GM23248 (cell line): ENCODE results near the gene LRP5. TPM values are rescaled to one million over a fixed set of nuclear protein-coding genes. Genes with fewer than 3 reads are reported as not detected.

Experiments
- DNase-seq: peaks from one replicate; pipeline ENCODE4 v3.0.0-alpha.2; 2015
- H2AFZ ChIP-seq: fragments of 200-600 bp; sonication (generic); 2 replicates; pipeline ENCODE4 v1.6.1; 2016; ENCODE audit warnings: antibody characterized with exemption
- H3F3A ChIP-seq: fragments of 200-600 bp; sonication (generic); 2 replicates; pipeline ENCODE4 v1.6.1; 2016; ENCODE audit warnings: mild to moderate bottlenecking, antibody characterized with exemption, mixed run types; ENCODE audit not compliant: insufficient read depth
- H3K27ac ChIP-seq: fragments of 200-600 bp; sonication (generic); 2 replicates; pipeline ENCODE4 v1.5.1; 2016; ENCODE audit warnings: mild to moderate bottlenecking
- H3K27me3 ChIP-seq: fragments of 200-600 bp; sonication (generic); replicated peaks from 2 replicates; pipeline ENCODE4 v1.6.1; 2016; ENCODE audit warnings: mild to moderate bottlenecking; ENCODE audit not compliant: insufficient read depth
- H3K36me3 ChIP-seq: fragments of 200-600 bp; sonication (generic); 2 replicates; pipeline ENCODE4 v1.6.1; 2016; ENCODE audit warnings: low read depth, mild to moderate bottlenecking
- H3K4me1 ChIP-seq: fragments of 200-600 bp; sonication (generic); 2 replicates; pipeline ENCODE4 v1.6.1; 2016; ENCODE audit warnings: mild to moderate bottlenecking; ENCODE audit not compliant: insufficient read depth
- H3K4me2 ChIP-seq: fragments of 200-600 bp; sonication (generic); one replicate; pipeline ENCODE4 v1.6.1; 2016; ENCODE audit warnings: mild to moderate bottlenecking; ENCODE audit not compliant: unreplicated experiment
- H3K4me3 ChIP-seq: fragments of 200-600 bp; sonication (generic); 2 replicates; pipeline ENCODE4 v1.5.1; 2016; ENCODE audit warnings: mild to moderate bottlenecking
- H3K79me2 ChIP-seq: fragments of 200-600 bp; sonication (generic); 2 replicates; pipeline ENCODE4 v1.6.1; 2016; ENCODE audit warnings: mild to moderate bottlenecking; ENCODE audit not compliant: insufficient read depth
- H3K9ac ChIP-seq: fragments of 200-600 bp; sonication (generic); 2 replicates; pipeline ENCODE4 v1.6.1; 2016; ENCODE audit warnings: mild to moderate bottlenecking
- H3K9me2 ChIP-seq: fragments of 200-600 bp; sonication (generic); 2 replicates; pipeline ENCODE4 v1.6.1; 2016; ENCODE audit warnings: mixed run types, mild to moderate bottlenecking, moderate library complexity; ENCODE audit not compliant: insufficient read depth
- H3K9me3 ChIP-seq: fragments of 200-600 bp; sonication (generic); one replicate; pipeline ENCODE4 v1.6.1; 2017; ENCODE audit warnings: low read depth
- H4K20me1 ChIP-seq: fragments of 200-600 bp; sonication (generic); 2 replicates; pipeline ENCODE4 v1.6.0; 2016; ENCODE audit not compliant: insufficient read depth
- EZH2 ChIP-seq: fragments of 200-600 bp; sonication (generic); IDR thresholded peaks from 2 replicates; pipeline ENCODE4 v1.6.1; 2018; ENCODE audit warnings: antibody characterized with exemption, mild to moderate bottlenecking; ENCODE audit not compliant: insufficient read depth, poor library complexity, severe bottlenecking
- EZH2phosphoT487 ChIP-seq: fragments of 200-600 bp; sonication (generic); IDR thresholded peaks from 2 replicates; pipeline ENCODE4 v1.6.1; 2018; ENCODE audit warnings: antibody characterized with exemption, moderate library complexity, mild to moderate bottlenecking, low read depth; ENCODE audit not compliant: insufficient read depth
- WGBS, 2 experiments: methylation state at CpG; one replicate each; pipeline ENCODE4 v1.1.6; 2015 to 2017; ENCODE audit warnings: low lambda C conversion rate in 2 of 2, low coverage in 1 of 2; ENCODE audit errors: missing lambda C conversion rate in 2 of 2; 5-methylcytosine and 5-hydroxymethylcytosine counted together
- in situ Hi-C: fragments of 300-500 bp; cut with MboI; formaldehyde crosslinking; loops from 2 replicates; pipeline ENCODE4 v1.15.0; 2020
- polyA plus RNA-seq: library from polyadenylated mRNA; unstranded; fragments of >200 nt; fragmentation: Nextera tagmentation; extraction: Ambion mirVana; gene quantifications from 2 replicates; pipeline ENCODE4 v1.2.1, GENCODE V29; 2016
- total RNA-seq: library from RNA; depleted of rRNA; stranded (reverse); fragments of >200 nt; shearing (Covaris generic); gene quantifications from 2 replicates; pipeline ENCODE4 v1.2.3, GENCODE V29; 2014

The LRP5 gene
- total and polyA plus RNA-seq, 2 experiments from 2014 or later, result 3.0 TPM

GRCh38 chr11:68353118-68353517 lies 40.7 kb downstream of the LRP5 start:
- no peak overlapping the region for H3K9ac ChIP-seq
- no peaks in the 10 kb centered on the region for H3K36me3 ChIP-seq
- no peaks in the 10 kb centered on the region for H3K9me3 ChIP-seq
- H3K79me2 ChIP-seq, result no peaks in the 10 kb centered on the region
- H3F3A ChIP-seq, result 0 out of 2 replicates have a peak, but pooled peaks cover 10% of the 10 kb centered on the region
- no peaks in the 10 kb centered on the region for H3K27me3 ChIP-seq
- TF ChIP-seq EZH2 (no peak), EZH2phosphoT487 (no peak)
- no peak for DNase-seq
- H3K4me1 ChIP-seq, result peaks cover 14% of the 10 kb centered on the region
- WGBS, 2 experiments, result 97 to 99% methylated on average over 7 of the region's 7 CpGs
- H3K4me2 ChIP-seq, result no peak overlapping the region
- no peaks in the 10 kb centered on the region for H3K9me2 ChIP-seq
- H3K27ac ChIP-seq, result no peak overlapping the region
- in situ Hi-C loops, result no loop called here
- no peak overlapping the region for H3K4me3 ChIP-seq
- H4K20me1 ChIP-seq, result no peaks in the 10 kb centered on the region
- H2AFZ ChIP-seq, result no peak overlapping the region

DNA sequence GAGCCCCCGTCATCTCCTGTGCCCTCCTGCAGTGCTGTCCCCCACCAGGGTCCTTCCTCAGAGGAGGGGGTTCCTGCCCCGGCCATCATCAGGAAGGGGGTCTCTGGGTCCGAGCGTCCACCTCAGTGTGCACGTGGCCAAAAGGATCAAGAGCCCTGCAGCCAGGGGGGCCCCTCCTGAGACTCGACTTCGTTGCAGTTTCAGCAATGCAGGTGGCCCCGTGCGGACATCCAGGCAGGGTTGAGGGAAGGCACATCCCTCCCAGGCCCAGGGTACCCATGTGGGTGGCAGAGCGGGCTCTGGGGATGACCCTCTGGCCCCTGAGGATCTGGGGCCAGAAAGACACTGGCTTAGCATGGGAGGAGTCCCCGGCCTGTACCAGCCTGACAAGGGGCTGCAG lies 41.3 kb downstream of the LRP5 start:
- Histone ChIP-seq H3K4me2 (peak overlapping the region; percentile 77), H4K20me1 (no peaks in the 10 kb centered on the region), H3K9me2 (no peaks in the 10 kb centered on the region), H3K27me3 (no peaks in the 10 kb centered on the region), H3F3A (0 out of 2 replicates have a peak, but pooled peaks cover 10% of the 10 kb centered on the region), H3K36me3 (no peaks in the 10 kb centered on the region), H3K9me3 (no peaks in the 10 kb centered on the region), H3K4me3 (no peak overlapping the region; the same call in 1 of the 2 replicates), H3K79me2 (no peaks in the 10 kb centered on the region), H2AFZ (peak overlapping the region; percentile 75), H3K27ac (peak overlapping the region; percentile 82), H3K9ac (peak overlapping the region; percentile 60), H3K4me1 (peaks cover 14% of the 10 kb centered on the region)
- WGBS, 2 experiments, result 89 to 94% methylated on average over 11 of the region's 11 CpGs
- no peak for DNase-seq
- TF ChIP-seq EZH2phosphoT487 (no peak), EZH2 (no peak)
- in situ Hi-C loops, result no loop called here

DNA sequence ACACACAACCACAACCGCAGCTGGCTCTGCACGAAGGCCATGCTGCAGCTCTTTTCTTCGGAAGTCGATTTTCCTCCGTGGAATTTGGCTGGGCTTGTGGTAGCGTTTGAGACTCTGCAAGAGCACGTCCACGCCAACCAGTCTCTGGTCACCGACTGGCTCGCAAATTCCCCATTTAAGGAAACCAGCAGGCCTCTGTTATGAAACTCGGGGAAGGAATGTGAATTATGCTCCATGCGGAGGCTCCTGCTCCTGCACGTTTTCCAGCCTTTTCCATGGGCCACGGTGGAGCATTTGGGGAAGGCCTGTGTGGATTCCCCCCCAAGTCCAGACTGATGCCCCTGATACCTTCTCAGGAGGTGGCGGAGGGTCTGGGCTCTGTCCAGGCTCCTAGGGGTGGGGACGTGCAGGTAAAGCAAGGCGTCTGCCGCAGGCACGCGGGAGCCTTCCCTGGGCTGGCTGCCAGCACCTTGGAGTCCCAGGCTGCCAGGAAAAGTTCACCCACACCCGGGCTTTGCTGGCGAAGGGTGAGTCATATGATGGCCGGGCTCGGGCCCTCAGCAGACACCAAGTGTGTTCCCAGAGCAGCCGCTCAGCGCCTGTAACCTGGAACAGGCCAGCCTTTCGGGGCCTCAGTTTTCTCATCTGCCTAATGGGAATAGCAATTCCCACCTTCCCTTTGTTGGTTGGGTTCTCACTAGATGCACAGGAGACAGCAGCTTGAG lies 41.9 kb downstream of the LRP5 start:
- Histone ChIP-seq H3K9me2 (no peaks in the 10 kb centered on the region), H3K4me1 (peaks cover 14% of the 10 kb centered on the region), H3K9me3 (no peaks in the 10 kb centered on the region), H3F3A (0 out of 2 replicates have a peak, but pooled peaks cover 10% of the 10 kb centered on the region), H3K36me3 (no peaks in the 10 kb centered on the region), H3K4me2 (peak overlapping the region; percentile 77), H3K9ac (peak overlapping the region; percentile 60), H2AFZ (peak overlapping the region; percentile 75), H3K79me2 (no peaks in the 10 kb centered on the region), H4K20me1 (no peaks in the 10 kb centered on the region), H3K27me3 (no peaks in the 10 kb centered on the region), H3K4me3 (no peak overlapping the region; the same call in 1 of the 2 replicates), H3K27ac (peak overlapping the region; percentile 82)
- 2 to 4% methylated on average over 27 of the region's 27 CpGs for whole genome bisulfite sequencing, 2 experiments
- in situ Hi-C loops, result no loop called here
- peak; percentile 97 for DNase-seq
- TF ChIP-seq EZH2 (no peak), EZH2phosphoT487 (no peak)

- TF ChIP-seq EZH2, result no peak
- TF ChIP-seq EZH2phosphoT487, result no peak
- H3K4me2 ChIP-seq, result no peak overlapping the region
- H3K36me3 ChIP-seq, result no peaks in the 10 kb centered on the region
- H3K79me2 ChIP-seq, result no peaks in the 10 kb centered on the region
- no peaks in the 10 kb centered on the region for H3K27me3 ChIP-seq
- no peaks in the 10 kb centered on the region for H3K9me3 ChIP-seq
- H2AFZ ChIP-seq, result no peak overlapping the region
- 85 to 92% methylated on average over 7 of the region's 7 CpGs for WGBS, 2 experiments
- DNase-seq, result no peak
- no peak overlapping the region for H3K4me3 ChIP-seq
- no peak overlapping the region for H3K27ac ChIP-seq
- in situ Hi-C loops, result no loop called here
- no peaks in the 10 kb centered on the region for H3K9me2 ChIP-seq
- H3K4me1 ChIP-seq, result peaks cover 14% of the 10 kb centered on the region
- 0 out of 2 replicates have a peak, but pooled peaks cover 10% of the 10 kb centered on the region for H3F3A ChIP-seq
- no peaks in the 10 kb centered on the region for H4K20me1 ChIP-seq
- no peak overlapping the region for H3K9ac ChIP-seq
Measured at GRCh38 chr11:68355471-68355870, 43.1 kb downstream of the LRP5 start.
